GM23248 (cell line): ENCODE measurements around the gene LPP.

ENCODE experiments used
- EZH2 ChIP-seq: fragments of 200-600 bp; sonication (generic); IDR thresholded peaks from 2 replicates; pipeline ENCODE4 v1.6.1; 2018; ENCODE audit warnings: antibody characterized with exemption, mild to moderate bottlenecking; ENCODE audit not compliant: insufficient read depth, poor library complexity, severe bottlenecking
- EZH2phosphoT487 ChIP-seq: fragments of 200-600 bp; sonication (generic); IDR thresholded peaks from 2 replicates; pipeline ENCODE4 v1.6.1; 2018; ENCODE audit warnings: antibody characterized with exemption, moderate library complexity, mild to moderate bottlenecking, low read depth; ENCODE audit not compliant: insufficient read depth

DNA sequence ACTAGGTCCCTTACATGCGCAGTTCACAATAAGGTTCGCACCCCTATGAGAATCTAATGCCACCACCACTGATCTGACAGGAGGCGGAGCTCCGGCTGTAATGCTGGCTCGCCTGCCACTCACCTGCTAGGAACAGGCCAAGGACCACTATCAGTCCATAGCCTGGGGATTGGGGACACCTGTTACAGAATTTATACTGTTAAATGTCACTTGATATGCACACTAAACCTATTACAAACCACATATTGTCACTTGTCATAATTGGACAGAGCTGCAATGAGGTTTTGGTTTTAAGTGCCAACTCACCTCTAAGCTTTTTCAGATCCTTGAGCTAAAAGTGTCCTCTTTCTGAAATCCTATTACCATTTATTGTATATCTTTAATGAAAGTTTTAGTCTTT lies 509.9 kb downstream of the LPP start:
- no peak for TF ChIP-seq EZH2phosphoT487
- TF ChIP-seq EZH2, result no peak
